GM18498 (cell line): ENCODE data around the gene TEAD4.

Experiments
- ATAC-seq: cut with Tn5 transposase; IDR thresholded peaks from one replicate; pipeline ENCODE4 v1.9.1; 2021; ENCODE audit warnings: mild to moderate bottlenecking, moderate library complexity; ENCODE audit not compliant: unreplicated experiment

The TEAD4 gene

GRCh38 chr12:2959192-2959504 is at the start of gene TEAD4:
TEAD4 (plus strand) TSS chr12:2959397.
- no peak for ATAC-seq

GRCh38 chr12:2912216-2912575 is 47.0 kb upstream of the TEAD4 start:
- no peak for ATAC-seq

GRCh38 chr12:2919249-2919648 is 39.9 kb upstream of the TEAD4 start:
- ATAC-seq = no peak

- no peak for ATAC-seq
Measured at GRCh38 chr12:2922329-2922728, 36.9 kb upstream of the TEAD4 start.

- ATAC-seq = no peak
Measured at GRCh38 chr12:2923057-2923456, 36.1 kb upstream of the TEAD4 start.

- ATAC-seq = no peak
Measured at GRCh38 chr12:2924019-2924418, 35.2 kb upstream of the TEAD4 start.

GRCh38 chr12:2925322-2925995 is 33.7 kb upstream of the TEAD4 start:
- ATAC-seq = no peak

- ATAC-seq = no peak
Measured at GRCh38 chr12:2930865-2931264, 28.3 kb upstream of the TEAD4 start.

GRCh38 chr12:2933586-2933985 is 25.6 kb upstream of the TEAD4 start:
- ATAC-seq = no peak

GRCh38 chr12:2934371-2934770 is 24.8 kb upstream of the TEAD4 start:
- ATAC-seq = no peak

GRCh38 chr12:2936301-2936700 is 22.9 kb upstream of the TEAD4 start:
- ATAC-seq = no peak

GRCh38 chr12:2937500-2937899 is 21.7 kb upstream of the TEAD4 start:
- no peak for ATAC-seq

- ATAC-seq = no peak
Measured at GRCh38 chr12:2939191-2939590, 20.0 kb upstream of the TEAD4 start.

- no peak for ATAC-seq
Measured at GRCh38 chr12:2940564-2940963, 18.6 kb upstream of the TEAD4 start.

- ATAC-seq = no peak
Measured at GRCh38 chr12:2941524-2941923, 17.7 kb upstream of the TEAD4 start.

GRCh38 chr12:2944401-2945047 is 14.7 kb upstream of the TEAD4 start:
- no peak for ATAC-seq

GRCh38 chr12:2949411-2949810 is 9.8 kb upstream of the TEAD4 start:
- ATAC-seq = no peak

GRCh38 chr12:2955888-2956287 is 3.3 kb upstream of the TEAD4 start:
- no peak for ATAC-seq

- no peak for ATAC-seq
Measured at GRCh38 chr12:2957816-2958431, 1.3 kb upstream of the TEAD4 start.

GRCh38 chr12:2958432-2959191 is 585 bp upstream of the TEAD4 start:
- no peak for ATAC-seq

GRCh38 chr12:2959505-2960389 is 550 bp downstream of the TEAD4 start:
- no peak for ATAC-seq
